ENCODE measurements around the gene TRAPPC6A. TPM values are rescaled to one million over a fixed set of nuclear protein-coding genes. Genes with fewer than 3 reads are reported as not detected.

Gene TRAPPC6A
- total and polyA plus RNA-seq, 2 donors (not counting 1 experiment from before 2014, with no cell fraction given), result 9.3 to 15.9 TPM

GRCh38 chr19:45136507-45137178 is 41.4 kb downstream of the TRAPPC6A start:
- H4K20me1 ChIP-seq (ENCODE audit: control insufficient read depth, extremely low read depth, insufficient read depth, low read length), result no peaks in the 10 kb centered on the region

DNA sequence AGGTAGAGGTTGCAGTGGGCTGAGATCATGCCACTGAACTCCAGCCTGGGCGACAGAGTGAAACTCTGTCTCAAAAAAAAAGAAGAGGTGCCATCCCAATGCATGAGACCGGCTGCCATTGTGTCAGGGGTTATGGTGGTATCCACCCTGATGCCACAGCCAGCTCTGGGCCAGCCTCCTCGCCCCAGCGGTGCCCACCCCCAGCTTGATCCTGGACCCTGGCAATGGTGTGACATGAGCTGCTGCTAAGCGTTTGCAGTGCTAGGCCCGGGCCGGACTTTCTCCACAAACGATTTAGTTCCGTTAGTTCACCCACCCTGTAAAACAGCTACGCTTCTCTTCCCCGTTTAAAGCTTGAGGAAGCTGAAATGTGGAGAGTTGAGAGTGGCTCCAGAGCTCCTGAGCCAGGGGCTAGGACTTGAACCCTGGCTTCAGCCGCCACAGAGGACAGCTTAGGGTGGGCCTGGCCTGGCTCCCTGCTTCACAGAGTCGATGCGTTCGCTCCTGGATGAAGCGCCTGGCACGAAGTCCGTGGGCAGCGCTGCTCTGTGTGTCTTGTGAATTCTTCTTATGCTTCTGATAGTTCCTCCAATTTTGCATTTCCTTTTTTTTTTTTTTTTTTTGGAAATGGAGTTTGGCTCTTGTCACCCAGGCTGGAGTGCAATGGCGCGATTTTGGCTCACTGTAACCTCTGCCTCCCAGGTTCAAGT is 42.7 kb downstream of the TRAPPC6A start:
- no peaks in the 10 kb centered on the region for H3K9me3 ChIP-seq (ENCODE audit: control insufficient read depth, insufficient read depth, low read depth, low read length)
- DNase-seq (ENCODE audit: low read depth in 2 of 2), result no peak
- H3K36me3 ChIP-seq (ENCODE audit: control insufficient read depth, insufficient read depth, low read length), result no peaks in the 10 kb centered on the region
- H3K27ac ChIP-seq (ENCODE audit: insufficient read depth, low read length), result no peak overlapping the region
- H3K4me2 ChIP-seq (ENCODE audit: extremely low read depth, insufficient read depth, low read length), result no peak overlapping the region
- H3K4me1 ChIP-seq (ENCODE audit: control insufficient read depth, extremely low read depth, insufficient read depth, low read length), result peaks cover 6% of the 10 kb centered on the region
- no peak overlapping the region for H2AFZ ChIP-seq (ENCODE audit: low read length)
- H3K27me3 ChIP-seq (ENCODE audit: control insufficient read depth, insufficient read depth, low read length), result no peaks in the 10 kb centered on the region
- H3K79me2 ChIP-seq (ENCODE audit: control insufficient read depth, insufficient read depth, low read length), result peaks cover under 1% of the 10 kb centered on the region
- H4K20me1 ChIP-seq (ENCODE audit: control insufficient read depth, extremely low read depth, insufficient read depth, low read length), result no peaks in the 10 kb centered on the region
- TF ChIP-seq EZH2 (IDR thresholded peaks at IDR 0.05; ENCODE audit: low read length, missing control alignments) (no peak), CTCF (conservative IDR thresholded peaks at IDR 0.05 in 1 of 2, IDR thresholded peaks at IDR 0.05 in 1 of 2; ENCODE audit: low read depth in 1 of 2, low read length in 2 of 2) (no peak)
- H3K9ac ChIP-seq (ENCODE audit: insufficient read depth, low read length), result no peak overlapping the region
- H3K4me3 ChIP-seq (replicated peaks in 1 of 4; ENCODE audit: control extremely low read depth in 1 of 4, insufficient read depth in 1 of 4, low read depth in 3 of 4, low read length in 4 of 4), result no peak overlapping the region

More at GRCh38 chr19:45136507-45137178, 41.4 kb downstream of the TRAPPC6A start:
- no peaks in the 10 kb centered on the region for H3K79me2 ChIP-seq (ENCODE audit: control insufficient read depth, insufficient read depth, low read length)
- no peak overlapping the region for H3K27ac ChIP-seq (ENCODE audit: insufficient read depth, low read length)
- peaks cover 6% of the 10 kb centered on the region for H3K4me1 ChIP-seq (ENCODE audit: control insufficient read depth, extremely low read depth, insufficient read depth, low read length)
- H3K36me3 ChIP-seq (ENCODE audit: control insufficient read depth, insufficient read depth, low read length), result peaks cover 1% of the 10 kb centered on the region
- H3K4me3 ChIP-seq (replicated peaks in 1 of 4; ENCODE audit: control extremely low read depth in 1 of 4, insufficient read depth in 1 of 4, low read depth in 3 of 4, low read length in 4 of 4), result no peak overlapping the region
- no peak for DNase-seq (ENCODE audit: low read depth in 2 of 2)
- H3K4me2 ChIP-seq (ENCODE audit: extremely low read depth, insufficient read depth, low read length), result no peak overlapping the region
- no peaks in the 10 kb centered on the region for H3K27me3 ChIP-seq (ENCODE audit: control insufficient read depth, insufficient read depth, low read length)
- H3K9ac ChIP-seq (ENCODE audit: insufficient read depth, low read length), result no peak overlapping the region
- H3K9me3 ChIP-seq (ENCODE audit: control insufficient read depth, insufficient read depth, low read depth, low read length), result no peaks in the 10 kb centered on the region
- no peak overlapping the region for H2AFZ ChIP-seq (ENCODE audit: low read length)
- TF ChIP-seq EZH2 (IDR thresholded peaks at IDR 0.05; ENCODE audit: low read length, missing control alignments) (no peak), CTCF (conservative IDR thresholded peaks at IDR 0.05 in 1 of 2, IDR thresholded peaks at IDR 0.05 in 1 of 2; ENCODE audit: low read depth in 1 of 2, low read length in 2 of 2) (no peak)

- no peak overlapping the region for H3K27ac ChIP-seq (ENCODE audit: insufficient read depth, low read length)
- H3K79me2 ChIP-seq (ENCODE audit: control insufficient read depth, insufficient read depth, low read length), result peaks cover 9% of the 10 kb centered on the region
- no peak overlapping the region for H2AFZ ChIP-seq (ENCODE audit: low read length)
- no peak overlapping the region for H3K4me3 ChIP-seq (replicated peaks in 1 of 4; ENCODE audit: control extremely low read depth in 1 of 4, insufficient read depth in 1 of 4, low read depth in 3 of 4, low read length in 4 of 4)
- peaks cover 3% of the 10 kb centered on the region for H3K36me3 ChIP-seq (ENCODE audit: control insufficient read depth, insufficient read depth, low read length)
- no peak overlapping the region for H3K4me2 ChIP-seq (ENCODE audit: extremely low read depth, insufficient read depth, low read length)
- no peaks in the 10 kb centered on the region for H4K20me1 ChIP-seq (ENCODE audit: control insufficient read depth, extremely low read depth, insufficient read depth, low read length)
- H3K9ac ChIP-seq (ENCODE audit: insufficient read depth, low read length), result no peak overlapping the region
- no peak for TF ChIP-seq EZH2 (IDR thresholded peaks at IDR 0.05; ENCODE audit: low read length, missing control alignments)
- no peak for TF ChIP-seq CTCF (conservative IDR thresholded peaks at IDR 0.05 in 1 of 2, IDR thresholded peaks at IDR 0.05 in 1 of 2; ENCODE audit: low read depth in 1 of 2, low read length in 2 of 2)
- H3K9me3 ChIP-seq (ENCODE audit: control insufficient read depth, insufficient read depth, low read depth, low read length), result no peaks in the 10 kb centered on the region
- H3K4me1 ChIP-seq (ENCODE audit: control insufficient read depth, extremely low read depth, insufficient read depth, low read length), result peaks cover 6% of the 10 kb centered on the region
- no peak for DNase-seq (ENCODE audit: low read depth in 2 of 2)
- no peaks in the 10 kb centered on the region for H3K27me3 ChIP-seq (ENCODE audit: control insufficient read depth, insufficient read depth, low read length)
Measured at GRCh38 chr19:45133661-45134060, 44.4 kb downstream of the TRAPPC6A start.

Measured in fibroblast of lung (primary cell).